Osteocyte (in vitro differentiated cells): ENCODE results near the gene VOPP1. TPM values are rescaled to one million over a fixed set of nuclear protein-coding genes. Genes with fewer than 3 reads are reported as not detected.

Source experiments
- DNase-seq: peaks from one replicate; pipeline ENCODE4 v3.0.0; 2021; ENCODE audit warnings: mixed read lengths; ENCODE audit not compliant: unreplicated experiment; ENCODE audit errors: extremely low spot score
- H3K27ac Mint-ChIP-seq: one replicate; pipeline ENCODE4 v1.8.0; 2021; ENCODE audit warnings: mild to moderate bottlenecking, mixed read lengths; ENCODE audit not compliant: unreplicated experiment
- H3K27me3 Mint-ChIP-seq: one replicate; pipeline ENCODE4 v1.8.0; 2021; ENCODE audit warnings: mixed read lengths; ENCODE audit not compliant: unreplicated experiment
- H3K36me3 Mint-ChIP-seq: one replicate; pipeline ENCODE4 v1.8.0; 2021; ENCODE audit warnings: mixed read lengths; ENCODE audit not compliant: unreplicated experiment
- H3K4me1 Mint-ChIP-seq: one replicate; pipeline ENCODE4 v1.8.0; 2021; ENCODE audit warnings: mixed read lengths; ENCODE audit not compliant: unreplicated experiment
- H3K4me3 Mint-ChIP-seq: one replicate; pipeline ENCODE4 v1.8.0; 2021; ENCODE audit warnings: mild to moderate bottlenecking, moderate library complexity, mixed read lengths; ENCODE audit not compliant: unreplicated experiment
- H3K9me3 Mint-ChIP-seq: one replicate; pipeline ENCODE4 v1.8.0; 2021; ENCODE audit warnings: mixed read lengths; ENCODE audit not compliant: unreplicated experiment
- total RNA-seq: library from RNA; stranded (reverse); gene quantifications from 2 replicates; pipeline ENCODE4 v1.2.1, GENCODE V29; 2021
- TF ChIP-seq, protein P1 (sequence below): fragments of 200-600 bp; sonication (generic); IDR thresholded peaks from 2 replicates; pipeline ENCODE4 v1.5.0; 2021; ENCODE audit warnings: antibody characterized with exemption, mild to moderate bottlenecking, moderate library complexity

Gene VOPP1
- total RNA-seq, 1 donor from 2014 or later, result 86.6 TPM

GRCh38 chr7:55448526-55448925 lies 123.8 kb downstream of the VOPP1 start:
- Mint-ChIP-seq H3K27me3 (no peaks in the 10 kb centered on the region), H3K4me1 (peaks cover 14% of the 10 kb centered on the region), H3K36me3 (no peaks in the 10 kb centered on the region), H3K9me3 (no peaks in the 10 kb centered on the region), H3K4me3 (no peak overlapping the region), H3K27ac (no peak overlapping the region)
- TF ChIP-seq, protein P1, sequence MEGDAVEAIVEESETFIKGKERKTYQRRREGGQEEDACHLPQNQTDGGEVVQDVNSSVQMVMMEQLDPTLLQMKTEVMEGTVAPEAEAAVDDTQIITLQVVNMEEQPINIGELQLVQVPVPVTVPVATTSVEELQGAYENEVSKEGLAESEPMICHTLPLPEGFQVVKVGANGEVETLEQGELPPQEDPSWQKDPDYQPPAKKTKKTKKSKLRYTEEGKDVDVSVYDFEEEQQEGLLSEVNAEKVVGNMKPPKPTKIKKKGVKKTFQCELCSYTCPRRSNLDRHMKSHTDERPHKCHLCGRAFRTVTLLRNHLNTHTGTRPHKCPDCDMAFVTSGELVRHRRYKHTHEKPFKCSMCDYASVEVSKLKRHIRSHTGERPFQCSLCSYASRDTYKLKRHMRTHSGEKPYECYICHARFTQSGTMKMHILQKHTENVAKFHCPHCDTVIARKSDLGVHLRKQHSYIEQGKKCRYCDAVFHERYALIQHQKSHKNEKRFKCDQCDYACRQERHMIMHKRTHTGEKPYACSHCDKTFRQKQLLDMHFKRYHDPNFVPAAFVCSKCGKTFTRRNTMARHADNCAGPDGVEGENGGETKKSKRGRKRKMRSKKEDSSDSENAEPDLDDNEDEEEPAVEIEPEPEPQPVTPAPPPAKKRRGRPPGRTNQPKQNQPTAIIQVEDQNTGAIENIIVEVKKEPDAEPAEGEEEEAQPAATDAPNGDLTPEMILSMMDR, result no peak
- DNase-seq, result no peak

GRCh38 chr7:55444786-55445185 lies 127.5 kb downstream of the VOPP1 start:
- Mint-ChIP-seq H3K36me3 (no peaks in the 10 kb centered on the region), H3K4me3 (no peak overlapping the region), H3K27me3 (no peaks in the 10 kb centered on the region), H3K9me3 (no peaks in the 10 kb centered on the region), H3K27ac (no peak overlapping the region), H3K4me1 (peaks cover 25% of the 10 kb centered on the region)
- TF ChIP-seq, protein P1, result no peak
- no peak for DNase-seq

DNA sequence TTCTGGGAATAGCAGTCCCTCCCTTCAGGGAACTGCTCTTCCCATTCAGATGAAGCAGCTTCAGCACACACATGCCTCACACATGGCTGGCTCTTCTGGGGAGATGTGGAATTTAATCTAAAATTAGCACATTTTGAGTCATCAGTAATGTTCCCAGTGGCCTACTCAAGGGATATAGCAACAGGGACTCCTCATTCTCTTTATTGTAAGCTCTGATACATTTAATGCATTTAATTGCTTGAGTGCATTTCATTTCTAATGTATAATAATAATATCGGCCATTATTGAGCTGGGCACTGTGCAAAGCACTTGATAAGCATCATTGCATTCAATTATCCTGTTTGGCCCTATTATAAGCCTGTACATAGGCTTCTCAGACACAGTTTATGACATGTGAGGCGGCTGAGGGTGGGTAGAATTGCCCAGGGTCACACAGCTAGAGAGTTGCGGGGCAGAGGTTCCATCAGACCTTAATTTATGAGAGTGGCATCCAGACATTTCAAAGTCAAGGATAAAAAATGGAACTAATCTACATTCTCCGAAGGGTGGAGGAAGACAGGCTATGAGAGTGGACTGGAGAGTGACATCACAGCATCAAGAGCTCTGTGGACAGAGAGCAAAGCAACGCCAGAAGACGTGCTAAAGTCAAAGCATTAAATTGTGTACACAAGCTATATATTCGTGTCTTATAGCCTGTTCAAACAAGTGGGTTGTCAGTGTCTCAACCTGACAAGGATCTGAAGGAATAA lies 130.4 kb downstream of the VOPP1 start:
- Mint-ChIP-seq H3K27me3 (no peaks in the 10 kb centered on the region), H3K4me1 (peaks cover 27% of the 10 kb centered on the region), H3K4me3 (no peak overlapping the region), H3K36me3 (no peaks in the 10 kb centered on the region), H3K9me3 (no peaks in the 10 kb centered on the region), H3K27ac (no peak overlapping the region)
- DNase-seq, result no peak
- TF ChIP-seq, protein P1, result no peak

DNA sequence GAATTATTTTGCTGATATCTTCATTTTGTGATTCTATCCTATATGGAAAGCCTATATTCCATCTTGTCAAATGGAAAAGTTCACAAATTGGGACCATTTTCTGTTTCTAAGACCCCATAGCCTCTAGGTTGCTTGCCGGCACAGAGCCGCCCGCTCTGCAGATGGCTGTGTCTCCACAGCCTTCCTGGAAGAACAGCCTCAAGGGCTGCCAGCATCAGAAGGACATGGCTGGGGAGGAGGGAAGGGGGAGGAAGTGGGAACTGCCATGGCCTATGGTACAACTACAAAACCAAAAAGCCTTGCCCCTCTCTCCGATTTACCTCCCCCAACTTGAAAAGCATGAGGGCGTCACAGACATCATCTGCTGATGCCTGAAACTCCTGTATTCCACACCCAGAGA lies 131.3 kb downstream of the VOPP1 start:
- Mint-ChIP-seq H3K27ac (no peak overlapping the region), H3K4me1 (peaks cover 18% of the 10 kb centered on the region), H3K36me3 (no peaks in the 10 kb centered on the region), H3K9me3 (no peaks in the 10 kb centered on the region), H3K27me3 (no peaks in the 10 kb centered on the region), H3K4me3 (no peak overlapping the region)
- no peak for DNase-seq
- TF ChIP-seq, protein P1, result no peak

GRCh38 chr7:55440040-55440690 lies 132.1 kb downstream of the VOPP1 start:
- Mint-ChIP-seq H3K27me3 (no peaks in the 10 kb centered on the region), H3K4me1 (peaks cover 16% of the 10 kb centered on the region), H3K9me3 (no peaks in the 10 kb centered on the region), H3K36me3 (no peaks in the 10 kb centered on the region), H3K4me3 (no peak overlapping the region), H3K27ac (no peak overlapping the region)
- TF ChIP-seq, protein P1, result no peak
- DNase-seq, result no peak
